ENCODE data around the gene RCSD1.

Gene RCSD1

DNA sequence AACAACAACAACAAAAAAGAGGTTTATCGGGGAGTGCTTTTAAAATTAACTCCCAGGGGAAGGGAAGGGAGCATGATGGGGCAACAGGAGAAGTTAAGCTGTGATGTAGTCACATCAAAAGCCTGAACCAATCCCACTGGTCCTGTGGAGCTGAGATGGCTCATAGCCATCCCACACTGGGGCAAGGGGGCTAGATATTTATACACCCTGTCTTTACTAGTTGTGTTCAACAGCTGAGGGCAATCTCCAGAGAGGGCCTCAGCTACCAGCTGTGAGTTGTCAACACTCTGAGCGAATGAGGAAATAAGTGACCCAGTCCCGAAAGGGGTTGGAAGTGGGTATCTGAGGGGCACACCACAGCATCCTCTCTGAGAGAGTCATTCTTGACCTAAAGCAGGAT lies 45.5 kb upstream of the RCSD1 start:
- Histone ChIP-seq H3K79me2 (ENCODE audit: insufficient read depth, low read length) (no peaks in the 10 kb centered on the region), H3K27me3 (ENCODE audit: insufficient read depth, low read length, poor library complexity) (no peaks in the 10 kb centered on the region), H4K20me1 (ENCODE audit: insufficient read depth, low read length) (no peaks in the 10 kb centered on the region), H3K9ac (ENCODE audit: low read depth, low read length) (no peak overlapping the region), H3K9me3 (ENCODE audit: insufficient read depth, low read length, severe bottlenecking) (no peaks in the 10 kb centered on the region), H3K36me3 (ENCODE audit: insufficient read depth, low read length) (no peaks in the 10 kb centered on the region), H3K4me1 (ENCODE audit: insufficient read depth, low read length) (no peaks in the 10 kb centered on the region), H2AFZ (ENCODE audit: low read depth, low read length) (no peak overlapping the region), H3K4me2 (ENCODE audit: insufficient read depth, low read length) (no peak overlapping the region), H3K27ac (ENCODE audit: low read length) (no peak overlapping the region), H3K4me3 (ENCODE audit: low read depth in 1 of 2, low read length in 2 of 2) (no peak overlapping the region)
- no peak for TF ChIP-seq CTCF (IDR thresholded peaks at IDR 0.05; ENCODE audit: borderline replicate concordance, extremely low read depth, low read length, poor library complexity, severe bottlenecking)
- no peak for TF ChIP-seq EZH2 (IDR thresholded peaks at IDR 0.05; ENCODE audit: borderline replicate concordance, low read depth, low read length, severe bottlenecking)
- DNase-seq (no peak), ATAC-seq (ENCODE audit: insufficient read depth, low read depth) (no peak)

DNA sequence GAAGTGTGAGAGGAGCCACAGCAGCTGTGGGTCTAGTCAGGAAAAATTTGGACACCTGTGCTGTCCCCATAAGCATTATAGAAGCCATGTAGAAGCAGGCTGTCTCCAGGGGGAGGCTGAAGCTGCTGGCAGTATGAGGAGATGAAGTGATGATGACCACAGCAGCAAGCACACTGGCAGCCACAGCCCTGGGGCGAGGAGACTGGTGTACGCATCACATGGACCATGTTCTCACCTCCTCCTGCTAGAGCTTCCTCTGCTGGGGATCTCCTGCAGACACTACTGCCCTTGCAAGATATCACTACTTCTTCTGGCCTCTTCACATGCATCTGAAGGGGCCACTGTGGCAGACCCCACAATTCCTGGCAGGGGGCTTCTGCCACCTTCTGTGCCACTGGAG lies 42.7 kb upstream of the RCSD1 start:
- H3K4me2 ChIP-seq (ENCODE audit: insufficient read depth, low read length) = no peak overlapping the region
- ATAC-seq (ENCODE audit: insufficient read depth, low read depth) = 0 out of 3 replicates have a peak, but pooled peaks have one; percentile 9

GRCh38 chr1:167587872-167588271 lies 42.2 kb upstream of the RCSD1 start:
- ATAC-seq (ENCODE audit: insufficient read depth, low read depth) (no peak), DNase-seq (no peak)
- Histone ChIP-seq H3K9me3 (ENCODE audit: insufficient read depth, low read length, severe bottlenecking) (no peaks in the 10 kb centered on the region), H3K4me1 (ENCODE audit: insufficient read depth, low read length) (no peaks in the 10 kb centered on the region), H3K4me2 (ENCODE audit: insufficient read depth, low read length) (no peak overlapping the region), H3K36me3 (ENCODE audit: insufficient read depth, low read length) (no peaks in the 10 kb centered on the region), H3K9ac (ENCODE audit: low read depth, low read length) (no peak overlapping the region), H3K27me3 (ENCODE audit: insufficient read depth, low read length, poor library complexity) (no peaks in the 10 kb centered on the region), H3K79me2 (ENCODE audit: insufficient read depth, low read length) (no peaks in the 10 kb centered on the region), H4K20me1 (ENCODE audit: insufficient read depth, low read length) (no peaks in the 10 kb centered on the region), H2AFZ (ENCODE audit: low read depth, low read length) (no peak overlapping the region), H3K4me3 (ENCODE audit: low read depth in 1 of 2, low read length in 2 of 2) (no peak overlapping the region), H3K27ac (ENCODE audit: low read length) (no peak overlapping the region)
- TF ChIP-seq EZH2 (IDR thresholded peaks at IDR 0.05; ENCODE audit: borderline replicate concordance, low read depth, low read length, severe bottlenecking) = no peak
- TF ChIP-seq CTCF (IDR thresholded peaks at IDR 0.05; ENCODE audit: borderline replicate concordance, extremely low read depth, low read length, poor library complexity, severe bottlenecking) = no peak

More for the DNA sequence above, 42.7 kb upstream of the RCSD1 start:
- H3K36me3 ChIP-seq (ENCODE audit: insufficient read depth, low read length) = no peaks in the 10 kb centered on the region
- no peak for DNase-seq
- TF ChIP-seq CTCF (IDR thresholded peaks at IDR 0.05; ENCODE audit: borderline replicate concordance, extremely low read depth, low read length, poor library complexity, severe bottlenecking) (no peak), EZH2 (IDR thresholded peaks at IDR 0.05; ENCODE audit: borderline replicate concordance, low read depth, low read length, severe bottlenecking) (no peak)
- no peak overlapping the region for H3K9ac ChIP-seq (ENCODE audit: low read depth, low read length)
- no peaks in the 10 kb centered on the region for H3K27me3 ChIP-seq (ENCODE audit: insufficient read depth, low read length, poor library complexity)
- no peak overlapping the region for H3K27ac ChIP-seq (ENCODE audit: low read length)
- H3K4me1 ChIP-seq (ENCODE audit: insufficient read depth, low read length) = no peaks in the 10 kb centered on the region
- no peaks in the 10 kb centered on the region for H4K20me1 ChIP-seq (ENCODE audit: insufficient read depth, low read length)
- H3K9me3 ChIP-seq (ENCODE audit: insufficient read depth, low read length, severe bottlenecking) = no peaks in the 10 kb centered on the region
- no peak overlapping the region for H3K4me3 ChIP-seq (ENCODE audit: low read depth in 1 of 2, low read length in 2 of 2)
- no peak overlapping the region for H2AFZ ChIP-seq (ENCODE audit: low read depth, low read length)
- H3K79me2 ChIP-seq (ENCODE audit: insufficient read depth, low read length) = no peaks in the 10 kb centered on the region

GRCh38 chr1:167588361-167588760 lies 41.7 kb upstream of the RCSD1 start:
- Histone ChIP-seq H3K4me1 (ENCODE audit: insufficient read depth, low read length) (no peaks in the 10 kb centered on the region), H3K9ac (ENCODE audit: low read depth, low read length) (no peak overlapping the region), H4K20me1 (ENCODE audit: insufficient read depth, low read length) (no peaks in the 10 kb centered on the region), H2AFZ (ENCODE audit: low read depth, low read length) (no peak overlapping the region), H3K9me3 (ENCODE audit: insufficient read depth, low read length, severe bottlenecking) (no peaks in the 10 kb centered on the region), H3K4me3 (ENCODE audit: low read depth in 1 of 2, low read length in 2 of 2) (no peak overlapping the region), H3K79me2 (ENCODE audit: insufficient read depth, low read length) (no peaks in the 10 kb centered on the region), H3K27me3 (ENCODE audit: insufficient read depth, low read length, poor library complexity) (no peaks in the 10 kb centered on the region), H3K36me3 (ENCODE audit: insufficient read depth, low read length) (no peaks in the 10 kb centered on the region), H3K27ac (ENCODE audit: low read length) (no peak overlapping the region), H3K4me2 (ENCODE audit: insufficient read depth, low read length) (no peak overlapping the region)
- TF ChIP-seq CTCF (IDR thresholded peaks at IDR 0.05; ENCODE audit: borderline replicate concordance, extremely low read depth, low read length, poor library complexity, severe bottlenecking) (no peak), EZH2 (IDR thresholded peaks at IDR 0.05; ENCODE audit: borderline replicate concordance, low read depth, low read length, severe bottlenecking) (no peak)
- DNase-seq (no peak), ATAC-seq (ENCODE audit: insufficient read depth, low read depth) (no peak)
